Panc1 (cell line): Measurements from ENCODE around the gene MYL12A. TPM values are rescaled to one million over a fixed set of nuclear protein-coding genes. Genes with fewer than 3 reads are reported as not detected.

Source experiments
- ATAC-seq: fragments of 200-7000 bp; cut with Tn5 transposase; 2 replicates; pipeline ENCODE4 v1.9.1; 2020; ENCODE audit warnings: mild to moderate bottlenecking, moderate library complexity
- BruUV-seq: library from RNA; stranded (reverse); fragments of 400-500 nt; replicated peaks from 2 replicates; lab custom pipeline; 2021; lab: Mats Ljungman, UMichigan
- CTCF ChIA-PET: fragments of 300-600 bp; sonication (Branson Sonifier 250); formaldehyde crosslinking; loops from one replicate; lab custom pipeline; 2022; ENCODE audit warnings: antibody characterized with exemption; lab: Charles Lee
- POLR2A ChIA-PET: fragments of 300-600 bp; sonication (Branson Sonifier 250); formaldehyde crosslinking; loops from one replicate; lab custom pipeline; 2022; ENCODE audit warnings: antibody characterized with exemption; lab: Charles Lee
- DNase-seq: peaks from one replicate; pipeline ENCODE4 v3.0.0-alpha.2; 2010; ENCODE audit warnings: low read depth, low spot score
- H3K27ac ChIP-seq: 2 replicates; pipeline ENCODE4 v1.5.1; 2011; ENCODE audit warnings: mild to moderate bottlenecking, low read length, inconsistent platforms
- H3K27me3 ChIP-seq: fragments of 200-500 bp; sonication (Bioruptor generic); 2 replicates; pipeline ENCODE4 v1.6.0; 2014; ENCODE audit warnings: low read length, inconsistent platforms; ENCODE audit not compliant: control insufficient read depth, insufficient read depth
- H3K36me3 ChIP-seq: fragments of 200-500 bp; sonication (Bioruptor generic); 2 replicates; pipeline ENCODE4 v1.5.1; 2014; ENCODE audit warnings: inconsistent platforms, mild to moderate bottlenecking, low read length, moderate library complexity; ENCODE audit not compliant: control insufficient read depth, insufficient read depth
- H3K4me1 ChIP-seq: 2 replicates; pipeline ENCODE4 v1.5.1; 2011; ENCODE audit warnings: inconsistent platforms, mild to moderate bottlenecking, low read length, moderate library complexity; ENCODE audit not compliant: control insufficient read depth, insufficient read depth
- H3K4me3 ChIP-seq, 2 experiments: 2 replicates each; pipeline ENCODE4 v1.5.1; 2011 to 2012; ENCODE audit warnings: low read depth in 2 of 2, low read length in 2 of 2, mild to moderate bottlenecking in 2 of 2, inconsistent platforms in 1 of 2, moderate library complexity in 1 of 2
- H3K9me3 ChIP-seq: fragments of 200-500 bp; sonication (Bioruptor generic); 2 replicates; pipeline ENCODE4 v1.5.1; 2014; ENCODE audit warnings: low read depth, mild to moderate bottlenecking, inconsistent platforms, low read length, moderate library complexity; ENCODE audit not compliant: control insufficient read depth, insufficient read depth
- POLR2AphosphoS5 ChIP-seq: IDR thresholded peaks from 2 replicates; pipeline ENCODE4 v1.6.1; 2012; ENCODE audit warnings: mild to moderate bottlenecking, low read depth, low read length, moderate library complexity
- SIN3A ChIP-seq: IDR thresholded peaks from 2 replicates; pipeline ENCODE4 v1.6.1; 2012; ENCODE audit warnings: low read depth, mild to moderate bottlenecking, low read length, moderate library complexity, borderline replicate concordance; ENCODE audit not compliant: insufficient read depth
- TCF7L2 ChIP-seq: IDR thresholded peaks from 2 replicates; pipeline ENCODE4 v1.6.1; 2011; ENCODE audit warnings: mild to moderate bottlenecking, low read depth, low read length, inconsistent platforms
- in situ Hi-C: cut with HindIII; loops from 2 replicates; pipeline ENCODE4 v1.10.0; 2016; ENCODE audit warnings: low sequenced_read_pairs, low pct_unique_long_range_greater_than_20kb
- intact Hi-C: fragments of 100-400 bp; cut with micrococcal nuclease; formaldehyde crosslinking; loops from one replicate; pipeline ENCODE4 v1.10.0; 2022; ENCODE audit not compliant: unreplicated experiment
- total RNA-seq: library from RNA; stranded (reverse); gene quantifications from one replicate; pipeline ENCODE4 v1.2.1, GENCODE V29; 2021; ENCODE audit not compliant: unreplicated experiment
- TF ChIP-seq, protein P1 (sequence below): fragments of 450-650 bp; IDR thresholded peaks from 2 replicates; pipeline ENCODE4 v1.5.1; 2017; ENCODE audit warnings: mild to moderate bottlenecking
- TF ChIP-seq, protein P2 (sequence below), 2 experiments: IDR thresholded peaks; 2 replicates each; pipeline ENCODE4 v1.6.1; 2011 to 2012; ENCODE audit warnings: low read depth in 2 of 2, control low read depth in 1 of 2, low read length in 1 of 2, mild to moderate bottlenecking in 1 of 2, moderate library complexity in 1 of 2; ENCODE audit not compliant: insufficient read depth in 1 of 2

Gene MYL12A
- total RNA-seq, 1 experiment from 2014 or later = 489 TPM

- Histone ChIP-seq H3K27ac (no peak overlapping the region), H3K4me1 (no peaks in the 10 kb centered on the region), H3K27me3 (no peaks in the 10 kb centered on the region), H3K4me3 (no peak overlapping the region), H3K9me3 (no peaks in the 10 kb centered on the region), H3K36me3 (no peaks in the 10 kb centered on the region)
- POLR2A ChIA-PET = no interaction called here
- in situ Hi-C loops (no loop called here), intact Hi-C loops (no loop called here)
- no TSS peak for BruUV-seq
- CTCF ChIA-PET = no interaction called here
- ATAC-seq = no peak
- TF ChIP-seq, protein P1, sequence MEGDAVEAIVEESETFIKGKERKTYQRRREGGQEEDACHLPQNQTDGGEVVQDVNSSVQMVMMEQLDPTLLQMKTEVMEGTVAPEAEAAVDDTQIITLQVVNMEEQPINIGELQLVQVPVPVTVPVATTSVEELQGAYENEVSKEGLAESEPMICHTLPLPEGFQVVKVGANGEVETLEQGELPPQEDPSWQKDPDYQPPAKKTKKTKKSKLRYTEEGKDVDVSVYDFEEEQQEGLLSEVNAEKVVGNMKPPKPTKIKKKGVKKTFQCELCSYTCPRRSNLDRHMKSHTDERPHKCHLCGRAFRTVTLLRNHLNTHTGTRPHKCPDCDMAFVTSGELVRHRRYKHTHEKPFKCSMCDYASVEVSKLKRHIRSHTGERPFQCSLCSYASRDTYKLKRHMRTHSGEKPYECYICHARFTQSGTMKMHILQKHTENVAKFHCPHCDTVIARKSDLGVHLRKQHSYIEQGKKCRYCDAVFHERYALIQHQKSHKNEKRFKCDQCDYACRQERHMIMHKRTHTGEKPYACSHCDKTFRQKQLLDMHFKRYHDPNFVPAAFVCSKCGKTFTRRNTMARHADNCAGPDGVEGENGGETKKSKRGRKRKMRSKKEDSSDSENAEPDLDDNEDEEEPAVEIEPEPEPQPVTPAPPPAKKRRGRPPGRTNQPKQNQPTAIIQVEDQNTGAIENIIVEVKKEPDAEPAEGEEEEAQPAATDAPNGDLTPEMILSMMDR = no peak
- no peak for TF ChIP-seq SIN3A
- TF ChIP-seq, protein P2, sequence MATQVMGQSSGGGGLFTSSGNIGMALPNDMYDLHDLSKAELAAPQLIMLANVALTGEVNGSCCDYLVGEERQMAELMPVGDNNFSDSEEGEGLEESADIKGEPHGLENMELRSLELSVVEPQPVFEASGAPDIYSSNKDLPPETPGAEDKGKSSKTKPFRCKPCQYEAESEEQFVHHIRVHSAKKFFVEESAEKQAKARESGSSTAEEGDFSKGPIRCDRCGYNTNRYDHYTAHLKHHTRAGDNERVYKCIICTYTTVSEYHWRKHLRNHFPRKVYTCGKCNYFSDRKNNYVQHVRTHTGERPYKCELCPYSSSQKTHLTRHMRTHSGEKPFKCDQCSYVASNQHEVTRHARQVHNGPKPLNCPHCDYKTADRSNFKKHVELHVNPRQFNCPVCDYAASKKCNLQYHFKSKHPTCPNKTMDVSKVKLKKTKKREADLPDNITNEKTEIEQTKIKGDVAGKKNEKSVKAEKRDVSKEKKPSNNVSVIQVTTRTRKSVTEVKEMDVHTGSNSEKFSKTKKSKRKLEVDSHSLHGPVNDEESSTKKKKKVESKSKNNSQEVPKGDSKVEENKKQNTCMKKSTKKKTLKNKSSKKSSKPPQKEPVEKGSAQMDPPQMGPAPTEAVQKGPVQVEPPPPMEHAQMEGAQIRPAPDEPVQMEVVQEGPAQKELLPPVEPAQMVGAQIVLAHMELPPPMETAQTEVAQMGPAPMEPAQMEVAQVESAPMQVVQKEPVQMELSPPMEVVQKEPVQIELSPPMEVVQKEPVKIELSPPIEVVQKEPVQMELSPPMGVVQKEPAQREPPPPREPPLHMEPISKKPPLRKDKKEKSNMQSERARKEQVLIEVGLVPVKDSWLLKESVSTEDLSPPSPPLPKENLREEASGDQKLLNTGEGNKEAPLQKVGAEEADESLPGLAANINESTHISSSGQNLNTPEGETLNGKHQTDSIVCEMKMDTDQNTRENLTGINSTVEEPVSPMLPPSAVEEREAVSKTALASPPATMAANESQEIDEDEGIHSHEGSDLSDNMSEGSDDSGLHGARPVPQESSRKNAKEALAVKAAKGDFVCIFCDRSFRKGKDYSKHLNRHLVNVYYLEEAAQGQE (IDR thresholded peaks at IDR 0.05; ENCODE audit: insufficient read depth in 1 of 2, low read depth in 2 of 2, low read length in 1 of 2) = no peak
- no peak for TF ChIP-seq TCF7L2
- no peak for TF ChIP-seq POLR2AphosphoS5
- no peak for DNase-seq
Measured at GRCh38 chr18:3235846-3236245, 11.8 kb upstream of the MYL12A start.

DNA sequence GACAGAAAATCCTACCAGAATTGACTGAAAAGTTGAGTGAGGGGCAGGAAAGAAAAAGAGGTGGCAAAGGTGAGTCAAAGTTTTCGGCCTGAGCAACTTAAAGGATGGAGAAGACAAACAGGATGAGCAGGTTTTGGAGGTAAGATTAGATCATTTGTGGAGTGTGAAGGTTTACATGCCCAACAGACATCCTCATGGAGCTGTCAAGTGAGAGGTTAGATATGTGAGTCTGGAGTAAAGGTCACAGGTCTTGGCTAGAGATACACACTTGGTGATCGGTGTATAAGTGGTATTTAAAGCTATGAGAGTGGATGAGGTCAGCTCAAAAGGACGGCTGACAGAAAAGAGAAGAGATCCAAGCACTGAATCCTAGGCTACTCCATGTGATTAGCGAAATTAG lies 11.1 kb upstream of the MYL12A start:
- ATAC-seq = no peak
- Histone ChIP-seq H3K27me3 (no peaks in the 10 kb centered on the region), H3K4me1 (no peaks in the 10 kb centered on the region), H3K9me3 (no peaks in the 10 kb centered on the region), H3K4me3 (no peak overlapping the region), H3K36me3 (no peaks in the 10 kb centered on the region), H3K27ac (no peak overlapping the region)
- CTCF ChIA-PET = no interaction called here
- POLR2A ChIA-PET = interaction anchor here (0.7 kb wide), 1 partner anchor 211 kb away, joined by 4 read pairs; no protein-coding TSS in a partner anchor
- intact Hi-C loops = no loop called here
- BruUV-seq = no TSS peak
- TF ChIP-seq, protein P2 (IDR thresholded peaks at IDR 0.05; ENCODE audit: insufficient read depth in 1 of 2, low read depth in 2 of 2, low read length in 1 of 2) = no peak
- TF ChIP-seq, protein P1 = no peak
- no peak for TF ChIP-seq SIN3A
- no peak for TF ChIP-seq POLR2AphosphoS5
- TF ChIP-seq TCF7L2 = no peak
- DNase-seq = no peak
- in situ Hi-C loops = no loop called here
